GM19328 (cell line): ENCODE measurements around the gene ISX.
"Not testable (repeated sequence)": the region's sequence is repeated elsewhere in the genome, so short reads cannot be mapped to it uniquely, and the experiment has no call there.

Experiments used
- ATAC-seq: cut with Tn5 transposase; IDR thresholded peaks from one replicate; pipeline ENCODE4 v1.9.1; 2021; ENCODE audit warnings: mild to moderate bottlenecking, moderate library complexity; ENCODE audit not compliant: unreplicated experiment

Gene ISX

GRCh38 chr22:35065796-35066218, at the start of gene ISX:
Gene ISX, plus strand, starts transcription at chr22:35066158. Its CDS starts 930 bp downstream, at chr22:35067088.
- ATAC-seq = no peak

- no peak for ATAC-seq
Measured at GRCh38 chr22:35016909-35017308, 49.0 kb upstream of the ISX start.

- ATAC-seq = no peak
Measured at GRCh38 chr22:35018995-35019394, 47.0 kb upstream of the ISX start.

GRCh38 chr22:35020517-35020916, 45.4 kb upstream of the ISX start:
- ATAC-seq = no peak

- ATAC-seq = no peak
Measured at GRCh38 chr22:35021161-35021560, 44.8 kb upstream of the ISX start.

- no peak for ATAC-seq
Measured at GRCh38 chr22:35022291-35022690, 43.7 kb upstream of the ISX start.

- no peak for ATAC-seq
Measured at GRCh38 chr22:35023692-35024363, 42.1 kb upstream of the ISX start.

GRCh38 chr22:35024364-35024692, 41.6 kb upstream of the ISX start:
- no peak for ATAC-seq

- not testable (repeated sequence) for ATAC-seq
Measured at GRCh38 chr22:35030112-35030511, 35.8 kb upstream of the ISX start.

- ATAC-seq = no peak
Measured at GRCh38 chr22:35032571-35032970, 33.4 kb upstream of the ISX start.

GRCh38 chr22:35033635-35034296, 32.2 kb upstream of the ISX start:
- ATAC-seq = no peak

GRCh38 chr22:35034963-35035362, 31.0 kb upstream of the ISX start:
- no peak for ATAC-seq

- ATAC-seq = no peak
Measured at GRCh38 chr22:35037089-35037488, 28.9 kb upstream of the ISX start.

GRCh38 chr22:35039625-35040024, 26.3 kb upstream of the ISX start:
- ATAC-seq = no peak

- no peak for ATAC-seq
Measured at GRCh38 chr22:35043252-35043933, 22.6 kb upstream of the ISX start.

GRCh38 chr22:35043934-35044319, 22.0 kb upstream of the ISX start:
- ATAC-seq = no peak

GRCh38 chr22:35044607-35045390, 21.2 kb upstream of the ISX start:
- no peak for ATAC-seq

GRCh38 chr22:35045451-35045850, 20.5 kb upstream of the ISX start:
- ATAC-seq = no peak

GRCh38 chr22:35046744-35047462, 19.1 kb upstream of the ISX start:
- no peak for ATAC-seq

- not testable (repeated sequence) for ATAC-seq
Measured at GRCh38 chr22:35050038-35050437, 15.9 kb upstream of the ISX start.

GRCh38 chr22:35051013-35051535, 14.9 kb upstream of the ISX start:
- no peak for ATAC-seq
